Spleen (tissue), 7 donors: ENCODE results near the gene HEG1.

Source experiments
- CTCF ChIP-seq, 11 experiments: fragments of 200-600 bp in 7 of 11; fragments of 450-650 bp in 4 of 11; sonication (generic) in 4 of 11; IDR thresholded peaks in 8 of 11; conservative IDR thresholded peaks in 3 of 11; 1 replicate in 7 of 11; 2 replicates in 4 of 11; pipeline versions ENCODE4 v1.4.0 to v1.8.0; 2016 to 2021; ENCODE audit warnings: antibody characterized with exemption in 11 of 11, inconsistent platforms in 4 of 11, mild to moderate bottlenecking in 1 of 11
- POLR2A ChIP-seq, 3 donors: fragments of 450-650 bp; IDR thresholded peaks; one replicate each; pipeline ENCODE4 v1.5.1; 2017; ENCODE audit warnings: antibody characterized with exemption in 3 of 3, mild to moderate bottlenecking in 1 of 3
- donor health status: DM: no; HTN: no; CAD: no; lungs with moderate emphysema.
- donor health status: DM: no; HTN: no; CAD: no.
- donor health status: DM: no; HTN: no; CAD: no.

GRCh38 chr3:125055913-125056745 lies at the start of gene HEG1:
- TF ChIP-seq CTCF (IDR thresholded peaks at IDR 0.05 in 8 of 11, conservative IDR thresholded peaks at IDR 0.05 in 3 of 11) = no peak
- TF ChIP-seq POLR2A (IDR thresholded peaks at IDR 0.05) = peak in 2 of 3 donors; percentile 22 to 35
